ENCODE data around the gene CD44. TPM values are rescaled to one million over a fixed set of nuclear protein-coding genes. Genes with fewer than 3 reads are reported as not detected.

CD44 gene
- total RNA-seq, 1 experiment from 2014 or later, result 6.1 TPM

DNA sequence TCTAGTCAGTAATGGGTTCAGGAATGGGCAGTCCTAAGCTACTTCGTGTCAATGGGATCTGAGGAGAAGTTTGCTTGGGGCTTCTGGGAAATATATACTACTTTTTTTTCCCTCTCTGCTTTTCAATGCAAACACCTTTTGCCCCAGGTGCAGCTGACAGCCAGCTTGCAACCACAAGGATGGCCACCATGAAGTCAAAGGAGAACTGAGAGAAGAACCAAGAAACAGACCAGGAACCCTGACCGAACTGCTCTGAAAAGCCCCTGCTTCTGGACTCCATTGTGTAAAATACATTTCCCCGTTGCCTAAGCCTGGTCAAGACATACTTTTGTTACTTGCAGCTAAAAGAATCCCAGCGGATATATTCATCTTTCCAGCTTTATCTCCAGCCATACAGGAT is 20.1 kb upstream of the CD44 start:
- WGBS (ENCODE audit: extremely low coverage, insufficient read length, low lambda C conversion rate), result no CpG with 5 or more reads among the region's 4 CpGs
- Histone ChIP-seq H2BK15ac (ENCODE audit: low read depth, low read length) (no peak overlapping the region), H4K91ac (ENCODE audit: insufficient read length, low read depth, low read length) (no peak overlapping the region), H4K8ac (replicated peaks; ENCODE audit: insufficient read length, low read depth, low read length) (no peak overlapping the region), H3K79me2 (ENCODE audit: insufficient read depth, low read length) (no peaks in the 10 kb centered on the region), H3K27me3 (ENCODE audit: insufficient read depth, low read length) (no peaks in the 10 kb centered on the region), H3K23me2 (ENCODE audit: insufficient read length, low read depth, low read length, poor library complexity, severe bottlenecking) (no peaks in the 10 kb centered on the region), H4K20me1 (ENCODE audit: control insufficient read depth, insufficient read depth, insufficient read length) (no peaks in the 10 kb centered on the region), H3K27ac (ENCODE audit: insufficient read length, low read depth, low read length) (no peak overlapping the region), H2AK5ac (ENCODE audit: insufficient read length, low read length) (no peak overlapping the region), H3K23ac (ENCODE audit: insufficient read length, low read depth, low read length) (no peak overlapping the region), H3K4ac (ENCODE audit: low read depth, low read length) (no peak overlapping the region), H3K14ac (ENCODE audit: insufficient read depth, low read length) (no peak overlapping the region), H3T11ph (ENCODE audit: low read length) (no peak overlapping the region), H2BK5ac (ENCODE audit: insufficient read length, low read length) (no peak overlapping the region), H3K4me1 (ENCODE audit: insufficient read depth, low read length) (no peaks in the 10 kb centered on the region), H3K18ac (ENCODE audit: insufficient read length, low read depth, low read length) (no peak overlapping the region), H2BK120ac (ENCODE audit: low read depth, low read length, poor library complexity, severe bottlenecking) (no peak overlapping the region), H4K5ac (ENCODE audit: insufficient read length, low read depth, low read length) (no peak overlapping the region), H3K56ac (ENCODE audit: insufficient read length, low read depth, low read length) (no peak overlapping the region), H2BK12ac (ENCODE audit: insufficient read length, low read depth, low read length) (no peak overlapping the region), H2AFZ (ENCODE audit: low read length) (no peak overlapping the region), H3K79me1 (ENCODE audit: insufficient read depth, low read depth, low read length, poor library complexity, severe bottlenecking) (no peaks in the 10 kb centered on the region), H3K4me2 (ENCODE audit: insufficient read depth, insufficient read length, low read length) (no peak overlapping the region), H3K9ac (ENCODE audit: extremely low read depth, insufficient read length, low read length) (no peak overlapping the region), H2BK20ac (ENCODE audit: low read depth, low read length, poor library complexity, severe bottlenecking) (no peak overlapping the region), H3K9me3 (ENCODE audit: control insufficient read depth, low read depth, low read length) (no peaks in the 10 kb centered on the region)
- no peaks in the 10 kb centered on the region for H3K36me3 Mint-ChIP-seq (ENCODE audit: insufficient read depth in 1 of 3, low read depth in 3 of 3)
- DNase-seq, result no peak
- peaks cover 30% of the 10 kb centered on the region for H3K27me3 Mint-ChIP-seq (ENCODE audit: low read depth)
- TF ChIP-seq, protein P1, sequence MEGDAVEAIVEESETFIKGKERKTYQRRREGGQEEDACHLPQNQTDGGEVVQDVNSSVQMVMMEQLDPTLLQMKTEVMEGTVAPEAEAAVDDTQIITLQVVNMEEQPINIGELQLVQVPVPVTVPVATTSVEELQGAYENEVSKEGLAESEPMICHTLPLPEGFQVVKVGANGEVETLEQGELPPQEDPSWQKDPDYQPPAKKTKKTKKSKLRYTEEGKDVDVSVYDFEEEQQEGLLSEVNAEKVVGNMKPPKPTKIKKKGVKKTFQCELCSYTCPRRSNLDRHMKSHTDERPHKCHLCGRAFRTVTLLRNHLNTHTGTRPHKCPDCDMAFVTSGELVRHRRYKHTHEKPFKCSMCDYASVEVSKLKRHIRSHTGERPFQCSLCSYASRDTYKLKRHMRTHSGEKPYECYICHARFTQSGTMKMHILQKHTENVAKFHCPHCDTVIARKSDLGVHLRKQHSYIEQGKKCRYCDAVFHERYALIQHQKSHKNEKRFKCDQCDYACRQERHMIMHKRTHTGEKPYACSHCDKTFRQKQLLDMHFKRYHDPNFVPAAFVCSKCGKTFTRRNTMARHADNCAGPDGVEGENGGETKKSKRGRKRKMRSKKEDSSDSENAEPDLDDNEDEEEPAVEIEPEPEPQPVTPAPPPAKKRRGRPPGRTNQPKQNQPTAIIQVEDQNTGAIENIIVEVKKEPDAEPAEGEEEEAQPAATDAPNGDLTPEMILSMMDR (conservative IDR thresholded peaks at IDR 0.05), result no peak
- H3K4me3 Mint-ChIP-seq, result no peak overlapping the region
- H3K9me3 Mint-ChIP-seq, result no peaks in the 10 kb centered on the region
- no peaks in the 10 kb centered on the region for H3K4me1 Mint-ChIP-seq
- no peak overlapping the region for H3K27ac Mint-ChIP-seq
